K562 (cell line): ENCODE measurements around the gene NOP14. TPM values are rescaled to one million over a fixed set of nuclear protein-coding genes. Genes with fewer than 3 reads are reported as not detected.

ENCODE experiments used
- ATAC-seq: fragments of 200-7000 bp; cut with Tn5 transposase; 3 replicates; pipeline ENCODE4 v1.9.1; 2020; ENCODE audit warnings: moderate library complexity
- BruUV-seq: library from RNA; stranded (reverse); fragments of 400-500 nt; replicated peaks from 2 replicates; lab custom pipeline; 2021; lab: Mats Ljungman, UMichigan
- CTCF ChIA-PET: fragments of 300-600 bp; formaldehyde crosslinking; extraction: SDS; loops from one replicate; lab custom pipeline; 2021; ENCODE audit warnings: low intra/inter-chr PET ratio; lab: Yijun Ruan, JAX
- POLR2A ChIA-PET: fragments of 300-600, 350-650 bp; sonication (Branson Sonifier 250); formaldehyde crosslinking; extraction: SDS; loops from one replicate; lab custom pipeline; 2021; ENCODE audit warnings: antibody characterized with exemption, inconsistent platforms; lab: Yijun Ruan, JAX
- DNase-seq, 4 experiments: peaks; one replicate each; pipeline versions ENCODE4 v3.0.0 to v3.0.0-alpha.2; 2011 to 2018; ENCODE audit warnings: low spot score in 3 of 4, mixed read lengths in 3 of 4; ENCODE audit errors: extremely low read depth in 1 of 4
- FAIRE-seq: peaks from 2 replicates; lab custom pipeline; 2011; peaks lifted over from hg19 to GRCh38; lab: Jason Lieb, UNC
- H2AFZ ChIP-seq: 2 replicates; pipeline ENCODE4 v1.6.0; 2011; ENCODE audit warnings: low read depth, low read length, control low read depth, inconsistent platforms
- H3K27ac ChIP-seq: fragments of 200-600 bp; 3 replicates; pipeline ENCODE4 v1.8.0; 2011; ENCODE audit warnings: low read depth, mild to moderate bottlenecking, control low read depth, inconsistent platforms, low read length, moderate library complexity, mixed read lengths; ENCODE audit errors: extremely low read depth
- H3K27me3 ChIP-seq, 2 experiments: fragments of 300-600 bp in 1 of 2; 2 replicates in 1 of 2; 3 replicates in 1 of 2; pipeline versions ENCODE4 v1.6.0 to v1.8.0; 2011; ENCODE audit warnings: inconsistent platforms in 2 of 2, low read length in 2 of 2, mild to moderate bottlenecking in 1 of 2, mixed read lengths in 1 of 2, moderate library complexity in 1 of 2; ENCODE audit not compliant: control insufficient read depth in 2 of 2, insufficient read depth in 2 of 2
- H3K36me3 ChIP-seq: fragments of 300-600 bp; 3 replicates; pipeline ENCODE4 v1.8.0; 2011; ENCODE audit warnings: mild to moderate bottlenecking, low read length, inconsistent platforms; ENCODE audit not compliant: control insufficient read depth, insufficient read depth
- H3K4me1 ChIP-seq, 2 experiments: fragments of 200-600 bp in 1 of 2; replicated peaks in 1 of 2; 2 replicates in 1 of 2; 3 replicates in 1 of 2; pipeline versions ENCODE4 v1.5.1 to v1.8.0; 2011; ENCODE audit warnings: inconsistent platforms in 2 of 2, low read length in 2 of 2, mild to moderate bottlenecking in 1 of 2, mixed read lengths in 1 of 2, moderate library complexity in 1 of 2; ENCODE audit not compliant: control insufficient read depth in 2 of 2, insufficient read depth in 2 of 2
- H3K4me2 ChIP-seq: 2 replicates; pipeline ENCODE4 v1.6.1; 2011; ENCODE audit warnings: low read length, control low read depth, inconsistent platforms, mixed read lengths; ENCODE audit not compliant: insufficient read depth
- H3K4me3 ChIP-seq: fragments of 200-600 bp; sonication (generic), shearing (Covaris generic); 2 replicates; pipeline ENCODE4 v1.5.1; 2016; ENCODE audit warnings: control low read depth, inconsistent platforms
- H3K79me2 ChIP-seq: fragments of 200-600 bp; 3 replicates; pipeline ENCODE4 v1.8.0; 2011; ENCODE audit warnings: low read length, inconsistent platforms; ENCODE audit not compliant: control insufficient read depth, insufficient read depth
- H3K9ac ChIP-seq, 2 experiments: 2 replicates each; pipeline versions ENCODE4 v1.6.0 to v1.6.1; 2011; ENCODE audit warnings: low read depth in 2 of 2, low read length in 2 of 2, control low read depth in 1 of 2, inconsistent platforms in 1 of 2, mild to moderate bottlenecking in 1 of 2, mixed read lengths in 1 of 2; ENCODE audit not compliant: insufficient read depth in 1 of 2
- H3K9me1 ChIP-seq: one replicate; pipeline ENCODE4 v1.6.0; 2011; ENCODE audit warnings: inconsistent platforms, mild to moderate bottlenecking, low read length, moderate library complexity; ENCODE audit not compliant: control insufficient read depth, insufficient read depth
- H3K9me3 ChIP-seq: replicated peaks from 2 replicates; pipeline ENCODE4 v1.5.1; 2011; ENCODE audit warnings: low read depth, low read length, inconsistent platforms; ENCODE audit not compliant: control insufficient read depth, insufficient read depth
- H4K20me1 ChIP-seq: replicated peaks from 2 replicates; pipeline ENCODE4 v1.6.1; 2011; ENCODE audit warnings: low read length, inconsistent platforms, mixed read lengths; ENCODE audit not compliant: control insufficient read depth, insufficient read depth
- CBFB ChIP-seq: sonication (generic); formaldehyde crosslinking; IDR thresholded peaks from 2 replicates; pipeline ENCODE4 v1.4.0; 2020; ENCODE audit warnings: mild to moderate bottlenecking, missing genetic modification reagents
- CTCF ChIP-seq, 3 experiments: IDR thresholded peaks in 2 of 3; conservative IDR thresholded peaks in 1 of 3; 2 replicates each; pipeline ENCODE4 v1.5.1; 2011 to 2012; ENCODE audit warnings: low read length in 3 of 3, mild to moderate bottlenecking in 3 of 3, control low read depth in 2 of 3, improper control_type of control experiment in 1 of 3, inconsistent platforms in 1 of 3, low read depth in 1 of 3, mixed read lengths in 1 of 3, moderate library complexity in 1 of 3; ENCODE audit not compliant: insufficient read depth in 2 of 3
- KLF10 ChIP-seq: fragments of 250-450 bp; sonication (Bioruptor Pico); IDR thresholded peaks from 2 replicates; pipeline ENCODE4 v1.6.1; 2021; ENCODE audit warnings: matching md5 sums
- MAZ ChIP-seq, 2 experiments: fragments of 450-650 bp in 1 of 2; sonication (generic) in 1 of 2; formaldehyde crosslinking; IDR thresholded peaks in 1 of 2; conservative IDR thresholded peaks in 1 of 2; 2 replicates each; pipeline versions ENCODE4 v1.4.0 to v1.5.0; 2020; ENCODE audit warnings: mild to moderate bottlenecking in 1 of 2, missing genetic modification reagents in 1 of 2
- RAD21 ChIP-seq, 2 experiments: fragments of 250-450 bp in 1 of 2; fragments of 450-650 bp in 1 of 2; sonication (Bioruptor Pico) in 1 of 2; formaldehyde crosslinking in 1 of 2; IDR thresholded peaks in 1 of 2; conservative IDR thresholded peaks in 1 of 2; 2 replicates each; pipeline versions ENCODE4 v1.4.0 to v1.8.0; 2020 to 2022; ENCODE audit warnings: mild to moderate bottlenecking in 2 of 2, moderate library complexity in 1 of 2
- TFAP4 ChIP-seq: sonication (generic); formaldehyde crosslinking; IDR thresholded peaks from 2 replicates; pipeline ENCODE4 v1.8.0; 2022; ENCODE audit warnings: missing genetic modification reagents, mild to moderate bottlenecking, moderate library complexity, borderline replicate concordance
- UBTF ChIP-seq, 2 experiments: IDR thresholded peaks; 2 replicates each; pipeline ENCODE4 v1.6.1; 2012; ENCODE audit warnings: improper control_type of control experiment in 2 of 2, low read depth in 2 of 2, low read length in 2 of 2, borderline replicate concordance in 1 of 2
- ZNF655 ChIP-seq: fragments of 250-450 bp; sonication (Bioruptor Pico); IDR thresholded peaks from 2 replicates; pipeline ENCODE4 v1.5.0; 2021
- whole genome bisulfite sequencing: fragments of 100-300 bp; shearing (Covaris generic); methylation state at CpG from one replicate; pipeline ENCODE4 v1.1.6; 2016; ENCODE audit warnings: low coverage, mixed read lengths; ENCODE audit not compliant: insufficient coverage; ENCODE audit errors: missing lambda C conversion rate; 5-methylcytosine and 5-hydroxymethylcytosine counted together
- in situ Hi-C: fragments of 300-500 bp; cut with MboI; formaldehyde crosslinking; loops from 4 replicates; pipeline ENCODE4 v1.15.0; 2018; ENCODE audit warnings: inconsistent platforms, mixed read lengths
- intact Hi-C: fragments of 100-400 bp; cut with micrococcal nuclease; formaldehyde crosslinking; loops from 2 replicates; pipeline ENCODE4 v1.14.2; 2022
- polyA plus RNA-seq, 8 experiments: library from polyadenylated mRNA; depleted of rRNA in 4 of 8; stranded (reverse) in 5 of 8; unstranded in 3 of 8; fragments of >200 nt; fragmentation: Nextera tagmentation in 2 of 8; fragmentation: Illumina TruSeq in 1 of 8; extraction: Ambion mirVana in 2 of 8; extraction: Trizol in 1 of 8; gene quantifications; 2 replicates each; pipeline versions ENCODE4 v1.2.1 to v1.2.3, GENCODE V29; 2011 to 2014; ENCODE audit warnings: inconsistent platforms in 1 of 8, missing spikeins in 1 of 8
- total RNA-seq, 7 experiments: library from RNA; depleted of rRNA in 6 of 7; stranded (reverse); fragments of >200 nt in 6 of 7; fragmentation: Illumina TruSeq in 2 of 7; extraction: Trizol in 2 of 7; gene quantifications; 2 replicates each; pipeline versions ENCODE4 v1.2.1 to v1.2.3, GENCODE V29; 2011 to 2021; ENCODE audit warnings: low replicate concordance in 1 of 7

Gene NOP14
- total and polyA plus RNA-seq, 9 of the 15 experiments (the other 6 are each of a cell fraction or from before 2014, with no cell fraction given), result 12.7 to 76.0 (median 50.9) TPM

- BruUV-seq, result no TSS peak
- intact Hi-C loops, result no loop called here
- ChIA-PET CTCF (no interaction called here), POLR2A (interaction anchor here (0.7 to 0.9 kb wide), 2 partner anchors 20 to 61 kb away, joined by 3 to 4 read pairs; no protein-coding TSS in a partner anchor)
- H3K9me3 ChIP-seq, result no peaks in the 10 kb centered on the region
- in situ Hi-C loops, result no loop called here
- peaks cover 76% of the 10 kb centered on the region; the same call in 2 of the 3 replicates for H3K36me3 ChIP-seq
- DNase-seq (peak in 2 of 4 experiments; percentile 25 to 42), FAIRE-seq (peak; percentile 69), ATAC-seq (peak; percentile 89)
- 73% methylated on average over 7 of the region's 7 CpGs for WGBS
- no peak overlapping the region for H3K9ac ChIP-seq
- H3K27me3 ChIP-seq, result no peaks in the 10 kb centered on the region
- TF ChIP-seq CBFB (CRISPR knock-in tag) (no peak), UBTF (IDR thresholded peaks at IDR 0.05; ENCODE audit: borderline replicate concordance in 1 of 2, low read depth in 2 of 2, low read length in 2 of 2) (no peak), KLF10 (CRISPR knock-in tag) (no peak), TFAP4 (peak; percentile 20; the same call in 1 of the 2 replicates), RAD21 (CRISPR knock-in tag; conservative IDR thresholded peaks at IDR 0.05 in 1 of 2, IDR thresholded peaks at IDR 0.05 in 1 of 2) (0 out of 4 replicates have a peak, but pooled peaks of 1 of the 2 experiments have one; percentile 4), MAZ (CRISPR knock-in tag; conservative IDR thresholded peaks at IDR 0.05 in 1 of 2, IDR thresholded peaks at IDR 0.05 in 1 of 2) (no peak), CTCF (IDR thresholded peaks at IDR 0.05 in 2 of 3, conservative IDR thresholded peaks at IDR 0.05 in 1 of 3; ENCODE audit: insufficient read depth in 2 of 3, low read depth in 1 of 3, low read length in 3 of 3) (peak; percentile 36 to 48 (median 37); a peak in 4 of 6 replicates), ZNF655 (CRISPR knock-in tag) (no peak)
- no peaks in the 10 kb centered on the region for H3K9me1 ChIP-seq
- no peak overlapping the region for H3K4me2 ChIP-seq
- H3K79me2 ChIP-seq, result no peaks in the 10 kb centered on the region
- H4K20me1 ChIP-seq, result 0 out of 2 replicates have a peak, but pooled peaks cover 7% of the 10 kb centered on the region
- H3K4me3 ChIP-seq, result no peak overlapping the region
- H3K4me1 ChIP-seq, result peaks cover 0 to 3% of the 10 kb centered on the region in 2 experiments; a peak in 1 of 5 replicates
- H3K27ac ChIP-seq, result no peak overlapping the region
- H2AFZ ChIP-seq, result no peak overlapping the region
Measured at GRCh38 chr4:2910409-2910808, 52.8 kb downstream of the NOP14 start.
